BE2C (cell line): ENCODE measurements around the gene KNOP1.

Experiments
- DNase-seq: peaks from one replicate; pipeline ENCODE4 v3.0.0-alpha.2; 2020
- H3K27me3 ChIP-seq: fragments of 250-450 bp; sonication (Bioruptor Pico); 2 replicates; pipeline ENCODE4 v1.5.1; 2020; ENCODE audit warnings: mild to moderate bottlenecking
- H3K36me3 ChIP-seq: fragments of 250-450 bp; sonication (Bioruptor Pico); 2 replicates; pipeline ENCODE4 v1.5.1; 2020; ENCODE audit warnings: mild to moderate bottlenecking
- H3K4me1 ChIP-seq: fragments of 250-450 bp; sonication (Bioruptor Pico); 2 replicates; pipeline ENCODE4 v1.5.1; 2020
- H3K4me3 ChIP-seq: 2 replicates; pipeline ENCODE4 v1.5.1; 2011; ENCODE audit warnings: low read depth, low read length
- H3K9me3 ChIP-seq: fragments of 250-450 bp; sonication (Bioruptor Pico); 2 replicates; pipeline ENCODE4 v1.5.1; 2020
- TF ChIP-seq, protein P1 (sequence below): IDR thresholded peaks from 2 replicates; pipeline ENCODE4 v1.5.1; 2012; ENCODE audit warnings: mild to moderate bottlenecking, low read depth, low read length

The KNOP1 gene

DNA sequence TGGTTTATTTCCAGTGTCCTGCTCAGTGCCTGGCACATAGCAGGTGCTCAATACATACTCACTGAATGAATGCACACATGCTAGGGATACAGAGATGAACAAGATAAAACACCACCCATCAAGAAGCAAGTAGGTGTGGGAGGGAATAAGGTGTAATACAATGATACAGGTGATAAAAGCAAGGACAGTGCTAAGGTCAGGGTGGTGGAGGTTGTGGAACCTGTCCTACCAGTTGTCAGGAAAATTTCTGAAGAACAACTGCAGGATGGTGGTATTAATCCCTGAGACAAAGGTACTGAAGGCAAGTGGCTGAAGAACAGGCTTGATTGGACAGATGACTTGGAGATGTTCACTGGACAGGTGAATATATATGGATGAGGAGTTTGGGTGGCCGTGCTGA, 1.8 kb downstream of the KNOP1 start:
- TF ChIP-seq, protein P1, sequence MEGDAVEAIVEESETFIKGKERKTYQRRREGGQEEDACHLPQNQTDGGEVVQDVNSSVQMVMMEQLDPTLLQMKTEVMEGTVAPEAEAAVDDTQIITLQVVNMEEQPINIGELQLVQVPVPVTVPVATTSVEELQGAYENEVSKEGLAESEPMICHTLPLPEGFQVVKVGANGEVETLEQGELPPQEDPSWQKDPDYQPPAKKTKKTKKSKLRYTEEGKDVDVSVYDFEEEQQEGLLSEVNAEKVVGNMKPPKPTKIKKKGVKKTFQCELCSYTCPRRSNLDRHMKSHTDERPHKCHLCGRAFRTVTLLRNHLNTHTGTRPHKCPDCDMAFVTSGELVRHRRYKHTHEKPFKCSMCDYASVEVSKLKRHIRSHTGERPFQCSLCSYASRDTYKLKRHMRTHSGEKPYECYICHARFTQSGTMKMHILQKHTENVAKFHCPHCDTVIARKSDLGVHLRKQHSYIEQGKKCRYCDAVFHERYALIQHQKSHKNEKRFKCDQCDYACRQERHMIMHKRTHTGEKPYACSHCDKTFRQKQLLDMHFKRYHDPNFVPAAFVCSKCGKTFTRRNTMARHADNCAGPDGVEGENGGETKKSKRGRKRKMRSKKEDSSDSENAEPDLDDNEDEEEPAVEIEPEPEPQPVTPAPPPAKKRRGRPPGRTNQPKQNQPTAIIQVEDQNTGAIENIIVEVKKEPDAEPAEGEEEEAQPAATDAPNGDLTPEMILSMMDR = no peak
- no peaks in the 10 kb centered on the region for H3K9me3 ChIP-seq
- H3K4me1 ChIP-seq = no peaks in the 10 kb centered on the region
- no peak for DNase-seq
- H3K36me3 ChIP-seq = peaks cover 32% of the 10 kb centered on the region
- no peaks in the 10 kb centered on the region for H3K27me3 ChIP-seq
- H3K4me3 ChIP-seq = peak overlapping the region; percentile 6; the same call in 1 of the 2 replicates

DNA sequence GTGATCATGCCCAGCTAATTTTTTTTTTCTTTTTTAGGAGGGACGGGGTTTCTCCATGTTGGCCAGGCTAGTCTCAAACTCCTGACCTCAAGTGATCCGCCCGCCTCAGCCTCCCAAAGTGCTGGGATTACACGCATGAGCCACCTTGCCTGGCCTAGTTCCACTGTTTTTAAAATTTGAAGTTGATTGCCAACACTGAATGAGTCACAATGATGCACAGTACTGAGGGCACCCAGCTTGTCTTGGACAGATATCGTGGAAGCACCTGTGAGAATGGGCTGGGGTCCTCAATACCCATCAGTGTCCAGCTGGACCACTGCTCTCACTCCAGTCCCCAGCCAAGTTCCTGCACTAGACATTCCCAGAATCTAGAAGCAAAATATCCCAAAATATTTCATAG, 2.5 kb downstream of the KNOP1 start:
- peaks cover 34% of the 10 kb centered on the region for H3K36me3 ChIP-seq
- H3K4me3 ChIP-seq = no peak overlapping the region
- DNase-seq = no peak
- H3K9me3 ChIP-seq = no peaks in the 10 kb centered on the region
- H3K4me1 ChIP-seq = no peaks in the 10 kb centered on the region
- no peaks in the 10 kb centered on the region for H3K27me3 ChIP-seq
- TF ChIP-seq, protein P1 = no peak

DNA sequence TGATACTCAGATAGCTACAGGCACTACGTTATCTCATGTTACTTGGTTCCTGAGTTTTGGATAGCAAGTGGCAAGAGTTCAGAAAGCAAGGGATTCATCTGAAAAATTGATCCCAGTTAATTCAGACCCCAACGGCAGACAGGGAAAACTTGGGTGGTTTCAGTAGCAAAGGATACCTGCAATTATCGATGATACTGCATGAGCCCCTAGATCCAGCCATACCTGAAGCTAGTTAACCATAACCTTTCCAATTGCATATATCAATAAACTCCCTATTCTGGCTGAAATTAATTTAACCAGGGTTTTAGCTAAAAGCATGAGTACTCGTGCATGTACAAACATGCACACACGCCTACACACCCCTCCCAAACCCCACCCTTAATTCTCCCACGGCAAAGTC, 4.3 kb downstream of the KNOP1 start:
- no peaks in the 10 kb centered on the region for H3K27me3 ChIP-seq
- DNase-seq = no peak
- H3K4me1 ChIP-seq = no peaks in the 10 kb centered on the region
- no peaks in the 10 kb centered on the region for H3K9me3 ChIP-seq
- peaks cover 48% of the 10 kb centered on the region for H3K36me3 ChIP-seq
- no peak overlapping the region for H3K4me3 ChIP-seq
- TF ChIP-seq, protein P1 = no peak

DNA sequence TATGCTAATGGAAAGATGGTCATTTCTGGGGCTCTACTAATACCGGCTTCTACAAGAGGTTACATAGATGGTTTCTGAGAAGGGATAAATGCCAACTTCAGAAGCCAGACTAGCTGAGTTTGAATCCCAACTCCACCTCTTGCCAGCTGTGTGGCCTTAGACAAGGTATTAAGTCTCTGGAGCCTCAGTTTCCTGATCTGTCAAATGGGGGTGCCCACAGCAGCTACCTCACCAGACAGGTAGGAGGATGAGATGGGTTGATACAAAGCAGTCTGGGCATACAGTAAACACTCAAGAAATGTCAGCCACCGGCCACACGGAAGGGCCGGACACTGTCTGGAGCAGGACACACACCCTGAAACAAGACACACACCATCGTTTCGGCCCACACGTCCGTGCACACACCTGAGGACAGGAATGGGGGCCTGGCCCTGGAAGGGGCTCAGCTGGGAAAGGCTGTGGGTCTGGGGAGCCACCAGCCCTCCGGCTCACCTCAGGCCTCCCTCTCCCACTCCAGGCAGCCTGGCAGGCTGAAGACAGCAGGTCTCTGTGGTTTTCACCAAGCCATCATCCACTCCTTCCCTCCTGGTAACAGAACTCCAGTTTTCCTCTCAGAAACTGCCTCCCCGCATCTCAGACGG, 5.5 kb downstream of the KNOP1 start:
- TF ChIP-seq, protein P1 = no peak
- Histone ChIP-seq H3K36me3 (peaks cover 56% of the 10 kb centered on the region), H3K4me1 (no peaks in the 10 kb centered on the region)

GRCh38 chr16:19711643-19712042, 6.4 kb downstream of the KNOP1 start:
- Histone ChIP-seq H3K4me1 (no peaks in the 10 kb centered on the region), H3K4me3 (no peak overlapping the region), H3K36me3 (peaks cover 56% of the 10 kb centered on the region), H3K27me3 (no peaks in the 10 kb centered on the region), H3K9me3 (no peaks in the 10 kb centered on the region)
- TF ChIP-seq, protein P1 = no peak
- DNase-seq = no peak

More for the DNA sequence above, 5.5 kb downstream of the KNOP1 start:
- no peak for DNase-seq
- no peaks in the 10 kb centered on the region for H3K27me3 ChIP-seq
- no peak overlapping the region for H3K4me3 ChIP-seq
- no peaks in the 10 kb centered on the region for H3K9me3 ChIP-seq

DNA sequence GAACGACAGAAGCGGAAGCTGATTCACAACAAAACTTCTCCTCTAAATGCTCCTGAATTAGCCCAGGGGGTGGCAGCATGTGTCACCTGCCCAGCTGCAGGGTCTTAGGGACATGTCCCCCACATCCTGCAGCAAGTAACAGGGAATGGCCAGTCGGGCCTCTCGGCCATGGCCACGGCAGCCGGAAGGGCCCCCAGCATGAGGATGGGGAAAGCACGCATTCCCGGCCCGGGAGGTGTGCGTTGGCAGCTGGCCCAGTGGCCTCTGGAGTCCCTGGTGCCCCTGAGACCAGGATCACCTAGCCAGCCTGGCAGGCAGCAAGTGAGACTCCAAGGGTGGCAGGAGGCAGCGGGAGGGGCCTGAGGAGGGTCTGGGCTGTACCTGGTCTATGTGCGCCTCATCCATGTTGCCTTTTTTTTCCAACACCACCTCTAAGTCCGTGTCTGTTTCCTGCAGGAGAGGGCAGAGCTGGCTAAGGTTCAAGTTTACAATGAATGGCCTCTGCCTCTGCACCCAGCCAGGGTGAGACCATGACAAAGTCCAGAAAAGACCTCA, 7.0 kb downstream of the KNOP1 start:
- Histone ChIP-seq H3K27me3 (no peaks in the 10 kb centered on the region), H3K4me3 (no peak overlapping the region), H3K4me1 (no peaks in the 10 kb centered on the region), H3K36me3 (peaks cover 59% of the 10 kb centered on the region), H3K9me3 (no peaks in the 10 kb centered on the region)
- TF ChIP-seq, protein P1 = no peak
- DNase-seq = no peak
